HG02840 (cell line): ENCODE results near the gene DCST1.

Experiments used
- ATAC-seq: cut with Tn5 transposase; IDR thresholded peaks from one replicate; pipeline ENCODE4 v1.9.1; 2021; ENCODE audit warnings: mild to moderate bottlenecking, moderate library complexity, moderate number of reproducible peaks; ENCODE audit not compliant: unreplicated experiment, low FRiP score

DCST1 gene

DNA sequence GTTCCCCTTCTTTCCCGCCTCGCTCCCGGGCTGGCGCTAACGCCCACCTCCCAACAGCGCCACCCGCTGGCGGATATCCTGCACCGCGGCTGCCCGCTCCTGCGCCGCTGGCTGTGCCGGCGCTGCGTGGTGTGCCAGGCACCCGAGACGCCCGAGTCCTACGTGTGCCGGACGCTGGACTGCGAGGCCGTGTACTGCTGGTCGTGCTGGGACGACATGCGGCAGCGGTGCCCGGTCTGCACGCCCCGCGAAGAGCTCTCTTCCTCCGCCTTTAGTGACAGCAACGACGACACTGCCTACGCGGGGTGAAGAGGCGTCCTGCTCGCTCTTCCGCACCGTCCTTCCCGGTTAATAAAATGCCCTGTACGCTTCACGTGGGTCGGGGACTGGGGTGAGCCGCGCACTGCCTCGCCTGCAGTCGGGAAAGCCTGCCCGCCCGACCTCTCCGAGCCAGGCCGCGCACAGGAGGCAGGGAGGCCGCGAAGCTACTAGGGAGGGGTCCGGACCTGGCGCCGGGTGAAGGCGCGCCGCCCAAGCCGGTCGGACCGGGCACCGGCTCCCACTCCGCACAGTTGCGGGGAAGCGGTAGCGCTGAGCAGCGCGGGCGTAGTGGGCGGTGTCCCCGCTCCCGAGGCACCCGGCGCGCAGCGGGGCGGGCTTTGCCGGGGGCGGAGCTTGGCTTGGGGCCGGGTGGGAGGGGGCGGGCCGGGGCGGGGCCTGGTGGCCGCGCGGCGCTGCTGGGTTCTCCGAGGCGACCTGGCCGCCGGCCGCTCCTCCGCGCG is 17.1 kb downstream of the DCST1 start, which contains the start of gene ADAM15:
Gene ADAM15 (plus strand): TSS at position 757 of the 782 bp plus-strand sequence. CDS start 71 bp downstream, outside the sequence.
- ATAC-seq: peak; percentile 61

DNA sequence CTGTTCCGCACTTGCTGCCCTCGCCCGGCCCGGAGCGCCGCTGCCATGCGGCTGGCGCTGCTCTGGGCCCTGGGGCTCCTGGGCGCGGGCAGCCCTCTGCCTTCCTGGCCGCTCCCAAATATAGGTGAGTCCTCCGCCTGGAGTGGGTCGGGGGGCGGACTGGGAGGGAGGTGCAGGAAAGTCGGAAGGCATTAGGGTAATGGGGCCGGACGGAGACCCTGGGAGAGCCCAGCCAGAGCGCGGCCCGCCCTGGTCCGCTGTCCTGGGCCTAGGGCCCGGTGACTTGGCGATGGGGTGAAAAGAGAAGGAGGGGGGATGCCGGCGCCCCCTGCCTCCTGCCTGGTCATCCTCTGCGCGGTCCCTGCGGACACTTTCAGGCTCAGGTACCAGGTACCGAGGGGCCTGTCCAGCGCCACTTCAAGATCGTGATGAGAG is 17.7 kb downstream of the DCST1 start:
- peak; percentile 21 for ATAC-seq

DNA sequence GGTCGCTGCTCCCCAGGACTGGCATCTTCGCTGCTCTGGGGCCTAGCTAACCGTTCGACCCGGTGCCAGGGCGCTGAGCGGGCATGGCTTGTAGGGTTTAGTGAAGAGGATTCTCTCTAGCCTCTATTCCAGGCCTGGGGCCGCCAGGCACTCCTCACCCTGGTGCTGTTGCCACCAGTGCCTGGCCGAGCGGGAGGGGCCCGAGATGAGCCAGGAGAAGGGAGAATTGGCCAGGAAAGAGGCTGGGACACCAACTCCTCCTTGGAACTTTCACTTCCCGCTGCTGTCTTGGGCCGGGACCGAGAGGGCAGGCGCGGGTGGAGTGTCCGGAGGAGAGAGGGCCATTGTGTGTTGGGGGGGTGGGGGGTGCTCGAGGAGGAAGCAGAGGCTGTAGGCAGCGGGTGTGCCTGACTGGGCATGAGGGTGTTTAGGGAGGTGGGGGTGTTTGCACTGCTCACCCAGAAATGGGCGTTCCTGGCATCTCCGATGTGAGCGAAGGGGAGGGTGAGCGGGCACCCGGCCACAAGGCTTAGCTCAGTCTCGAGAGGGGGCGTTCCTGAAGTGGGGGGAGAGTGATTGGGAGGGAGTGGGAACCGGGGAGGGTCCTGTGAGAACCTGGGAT is 18.3 kb downstream of the DCST1 start:
- ATAC-seq: peak; percentile 9

DNA sequence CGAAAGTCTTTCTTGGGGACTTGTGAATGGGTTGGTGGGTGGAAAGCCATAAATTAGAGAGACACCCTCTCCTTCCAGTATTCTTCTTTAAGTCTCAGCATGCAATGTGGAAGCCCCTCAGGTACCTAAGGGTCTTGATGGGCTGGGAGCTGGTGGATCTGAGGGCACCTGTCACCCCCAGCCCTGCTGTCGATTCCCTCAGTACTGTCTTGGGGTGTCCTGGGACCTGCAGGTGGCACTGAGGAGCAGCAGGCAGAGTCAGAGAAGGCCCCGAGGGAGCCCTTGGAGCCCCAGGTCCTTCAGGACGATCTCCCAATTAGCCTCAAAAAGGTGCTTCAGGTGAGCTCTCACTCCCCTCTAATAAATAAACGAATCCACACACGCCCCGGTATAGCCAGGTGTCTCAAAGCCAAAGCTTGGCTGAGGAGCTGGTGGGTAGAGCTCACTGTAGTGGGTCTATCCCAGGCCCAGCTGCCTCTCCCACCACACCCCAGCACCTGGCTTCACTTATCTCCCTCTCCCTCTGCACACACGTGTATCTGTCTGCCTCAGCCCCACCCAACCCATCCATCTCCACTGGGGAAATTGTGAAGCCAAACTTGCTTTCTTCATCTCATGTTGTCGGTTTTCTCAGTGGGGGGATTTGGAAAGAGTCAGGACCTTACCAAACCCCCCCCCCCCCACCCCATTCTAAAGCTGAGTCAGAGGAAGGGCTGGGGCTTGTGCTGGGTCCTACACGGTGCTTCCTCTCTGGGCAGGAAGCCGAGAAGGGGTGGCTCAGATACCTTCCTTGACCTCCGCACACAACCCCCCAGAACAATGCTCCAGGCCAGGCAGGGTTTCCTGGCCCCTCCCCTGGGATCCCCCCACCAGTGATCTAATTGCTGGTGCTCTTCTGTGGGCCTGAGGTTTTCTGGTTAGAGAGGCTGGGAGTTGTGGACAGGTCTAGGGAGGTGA is 19.1 kb downstream of the DCST1 start:
- ATAC-seq: no peak

DNA sequence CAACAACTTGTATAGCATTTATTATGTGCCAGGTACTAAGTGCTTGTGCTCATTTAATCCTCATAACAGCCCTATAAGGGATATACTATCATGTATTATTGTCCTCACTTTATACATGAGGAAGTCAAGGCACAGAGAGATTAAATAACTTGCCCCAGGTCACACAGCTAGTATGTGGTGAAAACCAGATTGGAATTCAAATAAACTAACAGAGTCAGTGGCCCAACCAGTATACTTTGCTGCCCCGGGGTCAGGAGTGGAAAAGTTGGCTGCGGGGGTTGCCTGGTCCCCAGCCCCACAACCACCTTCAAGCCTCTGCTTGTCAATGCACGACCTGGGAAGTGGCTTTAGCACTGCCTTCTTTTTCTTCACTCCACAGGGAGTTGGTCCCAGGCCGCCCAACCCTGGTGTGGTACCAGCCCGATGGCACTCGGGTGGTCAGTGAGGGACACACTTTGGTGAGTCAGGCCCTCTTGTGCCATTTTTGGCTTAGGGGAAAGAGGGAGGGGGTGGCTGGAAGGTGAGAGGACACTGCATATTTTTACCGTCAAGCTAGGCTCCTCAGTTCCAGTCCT is 20.0 kb downstream of the DCST1 start:
- ATAC-seq: no peak

DNA sequence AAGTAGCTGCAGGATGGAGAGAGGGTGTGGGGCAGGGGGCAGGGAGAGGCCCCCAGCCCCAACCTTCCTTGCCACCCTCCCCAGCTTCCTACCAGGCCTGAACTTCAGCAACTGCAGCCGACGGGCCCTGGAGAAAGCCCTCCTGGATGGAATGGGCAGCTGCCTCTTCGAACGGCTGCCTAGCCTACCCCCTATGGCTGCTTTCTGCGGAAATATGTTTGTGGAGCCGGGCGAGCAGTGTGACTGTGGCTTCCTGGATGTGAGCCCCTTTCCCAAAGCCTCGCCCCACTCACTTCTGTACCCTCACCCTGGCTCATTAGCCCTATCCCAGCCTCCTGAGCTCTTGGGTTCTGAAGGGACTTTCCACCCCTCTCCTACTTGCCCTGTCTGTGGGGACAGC is 23.5 kb downstream of the DCST1 start:
- ATAC-seq: no peak

DNA sequence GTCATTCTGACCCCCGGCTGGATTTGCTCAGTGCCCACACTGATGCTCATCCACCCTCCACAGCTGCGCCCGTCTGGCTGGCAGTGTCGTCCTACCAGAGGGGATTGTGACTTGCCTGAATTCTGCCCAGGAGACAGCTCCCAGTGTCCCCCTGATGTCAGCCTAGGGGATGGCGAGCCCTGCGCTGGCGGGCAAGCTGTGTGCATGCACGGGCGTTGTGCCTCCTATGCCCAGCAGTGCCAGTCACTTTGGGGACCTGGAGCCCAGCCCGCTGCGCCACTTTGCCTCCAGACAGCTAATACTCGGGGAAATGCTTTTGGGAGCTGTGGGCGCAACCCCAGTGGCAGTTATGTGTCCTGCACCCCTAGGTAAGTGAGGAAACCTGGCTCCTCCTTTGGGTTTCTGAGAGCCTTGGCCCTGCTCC is 24.2 kb downstream of the DCST1 start:
- no peak for ATAC-seq

DNA sequence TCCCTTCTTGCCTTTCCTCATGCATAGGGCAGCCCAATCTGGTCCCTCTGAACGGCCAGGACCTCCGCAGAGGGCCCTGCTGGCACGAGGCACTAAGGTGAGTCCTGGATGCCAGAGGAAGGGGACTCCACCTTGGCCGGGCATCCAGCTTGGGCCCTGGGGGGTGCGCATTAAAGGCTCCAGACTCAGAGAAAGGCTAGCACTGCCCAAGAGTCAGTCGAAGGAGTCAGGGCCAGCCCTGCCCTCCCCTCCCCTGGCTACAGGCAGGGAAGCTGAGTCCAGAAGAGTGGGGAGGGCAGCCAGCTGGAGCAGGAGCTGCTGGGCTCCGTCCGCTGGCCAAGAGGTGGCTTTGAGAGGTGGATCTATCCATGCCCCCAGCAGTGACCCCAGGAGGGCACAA is 27.1 kb downstream of the DCST1 start:
- ATAC-seq: no peak

DNA sequence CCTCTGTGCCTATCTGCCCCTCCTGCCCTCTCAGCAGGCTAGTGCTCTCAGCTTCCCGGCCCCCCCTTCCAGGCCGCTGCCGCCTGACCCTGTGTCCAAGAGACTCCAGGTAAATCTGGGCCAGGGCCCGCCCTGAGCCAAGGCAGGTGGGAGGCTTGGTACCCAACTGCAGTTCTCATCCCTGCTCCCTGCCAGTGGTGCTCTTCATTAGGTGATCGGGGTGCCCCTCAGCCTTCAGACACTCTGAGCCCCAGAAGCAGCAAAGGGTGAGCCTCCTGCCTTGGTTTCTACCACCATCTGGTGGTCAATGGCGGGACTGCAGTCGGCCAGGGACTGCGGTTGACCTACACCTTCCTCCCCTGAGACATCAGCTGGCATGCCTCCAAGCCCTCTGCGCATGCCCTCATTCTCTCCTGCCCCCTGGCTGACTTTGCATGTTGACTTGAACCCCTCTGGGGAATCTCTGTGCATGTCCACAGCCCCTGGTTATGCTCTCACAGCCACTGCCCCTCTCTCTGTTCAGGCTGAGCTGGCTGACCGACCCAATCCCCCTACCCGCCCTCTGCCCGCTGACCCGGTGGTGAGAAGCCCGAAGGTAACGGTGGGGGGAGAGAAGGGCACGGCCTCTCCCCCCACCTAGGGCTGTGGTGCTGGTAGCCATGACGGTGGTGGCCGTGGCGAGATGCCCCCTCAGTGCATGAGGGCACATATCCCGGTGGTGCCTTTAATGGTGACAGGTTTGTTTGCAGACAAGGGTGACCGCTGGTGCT is 27.9 kb downstream of the DCST1 start:
- ATAC-seq: no peak

DNA sequence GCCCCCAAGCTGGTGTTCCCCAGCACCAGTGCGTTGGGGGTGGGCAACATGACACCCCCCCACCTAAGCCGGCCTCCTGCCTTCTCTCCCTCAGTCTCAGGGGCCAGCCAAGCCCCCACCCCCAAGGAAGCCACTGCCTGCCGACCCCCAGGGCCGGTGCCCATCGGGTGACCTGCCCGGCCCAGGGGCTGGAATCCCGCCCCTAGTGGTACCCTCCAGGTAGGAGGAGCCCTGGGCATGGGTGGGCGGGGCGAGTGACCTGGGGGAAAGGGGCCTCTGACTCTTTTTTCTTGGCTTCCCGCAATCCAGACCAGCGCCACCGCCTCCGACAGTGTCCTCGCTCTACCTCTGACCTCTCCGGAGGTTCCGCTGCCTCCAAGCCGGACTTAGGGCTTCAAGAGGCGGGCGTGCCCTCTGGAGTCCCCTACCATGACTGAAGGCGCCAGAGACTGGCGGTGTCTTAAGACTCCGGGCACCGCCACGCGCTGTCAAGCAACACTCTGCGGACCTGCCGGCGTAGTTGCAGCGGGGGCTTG is 28.6 kb downstream of the DCST1 start:
- no peak for ATAC-seq

DNA sequence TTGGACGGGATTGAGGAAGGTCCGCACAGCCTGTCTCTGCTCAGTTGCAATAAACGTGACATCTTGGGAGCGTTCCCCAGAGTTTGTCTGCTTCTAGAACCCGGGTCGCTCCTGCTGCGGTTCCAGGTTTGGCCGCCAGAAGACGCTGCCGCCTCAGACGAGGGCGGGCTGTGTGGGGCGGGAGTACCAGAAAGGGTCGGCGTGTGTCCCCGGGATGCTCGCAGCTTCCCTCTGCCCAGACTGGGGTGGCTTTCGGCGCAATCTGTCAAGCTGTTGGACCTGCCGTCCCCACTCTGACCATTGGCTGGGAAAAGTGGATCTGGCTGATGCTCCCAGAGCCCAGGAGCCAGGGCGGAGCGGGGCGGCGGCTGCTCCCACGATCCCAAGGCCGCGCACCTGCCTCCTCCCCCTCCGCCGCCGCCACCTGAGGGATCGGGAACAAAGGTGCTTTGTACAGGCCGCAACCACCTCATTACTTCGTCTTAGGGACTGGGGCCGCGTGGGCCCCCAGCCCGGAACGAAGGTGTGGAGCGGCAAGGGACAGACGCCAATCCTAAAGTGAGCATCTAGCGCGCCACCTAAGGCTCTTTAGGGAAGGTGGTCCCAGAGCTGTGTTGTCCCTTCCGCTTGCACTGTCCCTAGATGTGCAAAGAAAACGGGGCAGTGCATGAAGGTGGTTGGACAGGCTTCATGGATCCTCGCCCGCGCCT is 29.2 kb downstream of the DCST1 start:
- ATAC-seq: peak; percentile 9

DNA sequence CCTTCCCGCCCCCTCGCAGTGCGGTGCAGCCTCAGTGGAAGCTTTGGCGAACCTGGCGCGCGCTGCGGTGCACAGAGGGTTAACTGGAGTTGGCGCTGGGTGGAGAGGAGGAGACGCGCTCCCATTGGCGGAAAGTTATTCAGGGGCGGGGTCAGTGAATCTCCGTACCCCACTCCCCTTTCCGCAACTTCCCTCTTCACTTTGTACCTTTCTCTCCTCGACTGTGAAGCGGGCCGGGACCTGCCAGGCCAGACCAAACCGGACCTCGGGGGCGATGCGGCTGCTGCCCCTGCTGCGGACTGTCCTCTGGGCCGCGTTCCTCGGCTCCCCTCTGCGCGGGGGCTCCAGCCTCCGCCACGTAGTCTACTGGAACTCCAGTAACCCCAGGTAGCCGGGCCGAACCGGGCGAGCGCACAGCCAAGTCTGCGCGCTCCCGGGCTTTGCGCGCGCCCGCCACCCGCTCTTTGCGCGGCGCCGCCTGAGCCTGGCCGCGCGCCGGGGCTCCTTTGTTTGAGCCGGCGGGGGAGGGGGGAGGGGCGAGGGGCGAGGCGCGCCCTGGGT is 30.0 kb downstream of the DCST1 start, which contains the start of gene EFNA4:
Gene EFNA4 (plus strand): TSS at position 191 of the 561 bp plus-strand sequence. CDS start 84 bp downstream, at position 275.
- peak; percentile 68 for ATAC-seq

DNA sequence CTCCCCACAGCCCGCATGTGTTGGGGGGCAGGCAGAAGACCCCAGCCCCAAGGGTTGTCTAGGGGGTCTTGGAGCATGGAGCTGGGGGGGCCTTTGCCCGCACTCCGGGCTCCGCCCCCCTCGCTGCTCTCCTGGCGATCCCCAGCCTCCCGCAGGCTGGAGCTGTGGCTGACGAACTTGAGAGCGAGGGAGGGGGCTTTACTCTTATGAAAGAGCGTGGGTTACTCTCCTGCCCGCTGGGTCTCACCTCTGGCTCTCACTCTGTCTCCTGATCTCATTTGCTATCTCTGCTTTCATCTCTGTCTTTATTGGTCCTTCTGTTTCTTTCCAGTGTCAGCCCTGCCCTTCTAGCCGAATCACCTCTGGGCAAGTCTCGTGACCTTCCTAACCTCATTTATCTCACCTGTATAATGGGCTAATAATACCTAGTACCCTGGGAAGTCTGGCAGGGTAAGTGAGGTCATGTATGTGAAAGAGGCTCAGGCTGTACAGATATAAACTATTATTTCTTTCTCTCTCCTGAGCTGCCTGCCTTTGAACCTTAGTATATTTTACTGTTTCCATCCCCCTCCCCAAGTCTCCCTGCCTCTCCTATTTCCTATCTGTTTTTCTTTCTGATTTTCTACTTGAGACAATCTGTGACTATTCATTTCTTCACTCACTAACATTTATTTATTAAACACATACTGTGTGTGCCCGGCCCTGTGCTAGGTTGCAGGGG is 30.6 kb downstream of the DCST1 start:
- ATAC-seq: no peak

DNA sequence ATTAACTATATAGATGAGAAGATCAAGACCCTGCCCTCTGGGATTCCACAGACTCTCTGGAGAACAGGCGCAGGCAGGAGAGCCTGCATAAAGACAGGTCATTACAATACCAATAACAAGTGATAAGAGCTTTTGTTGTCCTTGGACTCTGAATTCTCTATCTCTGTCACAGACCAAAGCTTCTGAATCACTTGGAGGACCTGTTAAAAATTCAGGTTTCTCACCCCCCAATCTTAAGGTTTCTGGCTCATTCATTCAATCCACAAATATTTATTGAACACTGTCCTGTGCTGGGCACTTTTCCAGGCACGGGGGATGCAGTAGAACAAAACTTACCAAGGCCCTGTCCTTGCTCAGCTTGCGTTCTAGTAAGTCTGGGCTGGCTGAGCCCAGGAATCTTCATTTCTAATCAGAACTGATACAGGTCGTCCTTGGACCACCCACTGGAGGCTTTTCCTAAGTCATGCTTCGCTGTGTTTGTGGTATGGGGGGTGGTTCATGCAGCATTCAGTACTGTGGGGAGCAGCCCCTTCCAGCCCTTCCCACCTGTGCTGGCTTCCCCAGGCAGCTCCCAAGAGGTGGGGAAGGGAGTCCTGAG is 31.3 kb downstream of the DCST1 start:
- ATAC-seq: no peak

DNA sequence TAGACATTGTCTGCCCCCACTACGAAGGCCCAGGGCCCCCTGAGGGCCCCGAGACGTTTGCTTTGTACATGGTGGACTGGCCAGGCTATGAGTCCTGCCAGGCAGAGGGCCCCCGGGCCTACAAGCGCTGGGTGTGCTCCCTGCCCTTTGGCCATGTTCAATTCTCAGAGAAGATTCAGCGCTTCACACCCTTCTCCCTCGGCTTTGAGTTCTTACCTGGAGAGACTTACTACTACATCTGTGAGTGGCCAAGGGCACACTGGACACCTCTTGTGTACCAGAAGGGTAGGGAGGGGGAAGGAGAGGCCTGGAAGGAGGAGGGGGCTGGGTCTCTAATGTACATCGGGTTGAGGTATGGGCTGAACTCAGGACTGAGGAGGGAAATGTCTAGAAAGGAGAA is 33.2 kb downstream of the DCST1 start:
- ATAC-seq: no peak

DNA sequence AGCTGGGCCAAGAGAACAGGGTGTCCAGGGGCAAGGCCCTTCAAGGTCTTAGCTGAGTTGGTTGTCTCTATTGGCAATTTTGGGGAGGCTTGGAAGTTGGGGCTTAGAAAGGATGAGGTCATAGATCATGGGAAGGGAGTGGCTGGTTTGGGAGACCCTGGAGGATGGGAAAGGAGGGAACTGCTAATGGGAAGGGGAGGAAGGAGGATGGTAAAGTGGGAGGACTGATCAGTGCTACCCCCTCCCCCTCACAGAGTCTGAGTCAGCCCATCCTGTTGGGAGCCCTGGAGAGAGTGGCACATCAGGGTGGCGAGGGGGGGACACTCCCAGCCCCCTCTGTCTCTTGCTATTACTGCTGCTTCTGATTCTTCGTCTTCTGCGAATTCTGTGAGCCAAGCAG is 35.0 kb downstream of the DCST1 start:
- ATAC-seq: no peak

DNA sequence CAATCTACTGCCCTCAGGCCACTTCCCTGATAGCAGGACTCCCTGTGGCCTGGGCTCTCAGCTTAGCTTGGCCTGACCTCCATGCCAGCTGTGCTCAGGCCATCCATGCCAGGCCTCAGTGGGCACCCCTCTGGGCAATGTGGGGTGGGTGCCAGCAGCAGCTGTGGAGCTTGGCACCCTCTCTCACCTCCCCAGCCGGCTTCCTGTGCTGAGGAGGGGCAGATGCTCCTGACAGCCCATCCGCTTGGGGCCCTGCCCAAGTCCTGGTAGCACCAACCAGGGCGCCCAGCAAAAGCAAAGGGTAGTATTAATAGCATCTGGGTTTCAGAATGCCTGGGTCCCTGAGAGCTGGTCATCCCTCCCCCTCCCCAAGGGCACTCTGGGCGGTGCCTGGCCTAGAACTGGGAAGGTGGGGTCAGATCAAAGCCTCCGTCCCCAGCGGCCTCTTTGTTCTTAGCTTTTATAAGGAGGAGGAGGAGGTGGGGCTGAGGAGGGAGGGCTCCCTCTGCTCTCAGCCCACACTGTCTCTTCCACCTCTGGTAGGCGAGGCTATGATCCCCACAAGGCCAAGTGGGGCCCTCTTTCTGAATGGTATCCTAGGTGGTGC is 36.0 kb downstream of the DCST1 start:
- ATAC-seq: no peak
